Ectodermal cell (in vitro differentiated cells): ENCODE results near the gene ARHGAP25.

Experiments used
- H3K27ac ChIP-seq: 2 replicates; pipeline ENCODE4 v1.7.0; 2013; ENCODE audit warnings: mild to moderate bottlenecking, low read depth, low read length; ENCODE audit not compliant: insufficient read depth, poor library complexity, severe bottlenecking
- H3K27me3 ChIP-seq: 2 replicates; pipeline ENCODE4 v1.7.0; 2013; ENCODE audit warnings: mild to moderate bottlenecking, low read length; ENCODE audit not compliant: insufficient read depth, control insufficient read depth, poor library complexity, severe bottlenecking
- H3K36me3 ChIP-seq: one replicate; pipeline ENCODE4 v1.7.0; 2013; ENCODE audit warnings: low read length; ENCODE audit not compliant: control insufficient read depth, insufficient read depth
- H3K4me1 ChIP-seq: one replicate; pipeline ENCODE4 v1.7.0; 2013; ENCODE audit warnings: low read length; ENCODE audit not compliant: control insufficient read depth, insufficient read depth
- H3K4me3 ChIP-seq: 2 replicates; pipeline ENCODE4 v1.7.0; 2013; ENCODE audit warnings: low read depth, low read length, control low read depth; ENCODE audit not compliant: insufficient read depth
- H3K9me3 ChIP-seq: 2 replicates; pipeline ENCODE4 v1.7.0; 2013; ENCODE audit warnings: mild to moderate bottlenecking, low read length, moderate library complexity; ENCODE audit not compliant: control insufficient read depth
- WGBS, 2 experiments: methylation state at CpG; one replicate each; pipeline ENCODE4 v1.1.7; 2013; ENCODE audit warnings: missing lambda C conversion rate in 2 of 2; 5-methylcytosine and 5-hydroxymethylcytosine counted together

Gene ARHGAP25

GRCh38 chr2:68764806-68765311 is 30.2 kb downstream of the ARHGAP25 start:
- no peak overlapping the region for H3K27ac ChIP-seq
- H3K36me3 ChIP-seq: no peaks in the 10 kb centered on the region
- 90 to 92% methylated on average over 5 of the region's 5 CpGs for WGBS, 2 experiments
- no peaks in the 10 kb centered on the region for H3K27me3 ChIP-seq
- H3K4me1 ChIP-seq: no peaks in the 10 kb centered on the region
- no peak overlapping the region for H3K4me3 ChIP-seq
- H3K9me3 ChIP-seq: no peaks in the 10 kb centered on the region

- WGBS, 2 experiments: 77 to 83% methylated on average over 3 to 4 of the region's 4 CpGs
- Histone ChIP-seq H3K4me1 (no peaks in the 10 kb centered on the region), H3K36me3 (no peaks in the 10 kb centered on the region), H3K27ac (no peak overlapping the region), H3K27me3 (no peaks in the 10 kb centered on the region), H3K9me3 (no peaks in the 10 kb centered on the region), H3K4me3 (no peak overlapping the region)
Observed at GRCh38 chr2:68765739-68766375, 31.2 kb downstream of the ARHGAP25 start.

GRCh38 chr2:68766376-68766845 is 31.8 kb downstream of the ARHGAP25 start:
- no peak overlapping the region for H3K27ac ChIP-seq
- WGBS, 2 experiments: 80 to 82% methylated on average over 5 of the region's 5 CpGs

GRCh38 chr2:68767031-68767961 is 32.7 kb downstream of the ARHGAP25 start:
- WGBS, 2 experiments: 92% methylated on average over 19 of the region's 19 CpGs

More at GRCh38 chr2:68766376-68766845, 31.8 kb downstream of the ARHGAP25 start:
- no peaks in the 10 kb centered on the region for H3K4me1 ChIP-seq
- no peaks in the 10 kb centered on the region for H3K27me3 ChIP-seq
- no peaks in the 10 kb centered on the region for H3K9me3 ChIP-seq
- no peaks in the 10 kb centered on the region for H3K36me3 ChIP-seq
- no peak overlapping the region for H3K4me3 ChIP-seq

GRCh38 chr2:68767996-68768395 is 33.4 kb downstream of the ARHGAP25 start:
- Histone ChIP-seq H3K4me1 (no peaks in the 10 kb centered on the region), H3K27me3 (no peaks in the 10 kb centered on the region), H3K27ac (no peak overlapping the region), H3K36me3 (no peaks in the 10 kb centered on the region), H3K9me3 (no peaks in the 10 kb centered on the region), H3K4me3 (no peak overlapping the region)
- 98% methylated on average over 4 of the region's 4 CpGs for WGBS, 2 experiments

More at GRCh38 chr2:68767031-68767961, 32.7 kb downstream of the ARHGAP25 start:
- no peaks in the 10 kb centered on the region for H3K36me3 ChIP-seq
- no peak overlapping the region for H3K27ac ChIP-seq
- no peaks in the 10 kb centered on the region for H3K4me1 ChIP-seq
- no peak overlapping the region for H3K4me3 ChIP-seq
- no peaks in the 10 kb centered on the region for H3K9me3 ChIP-seq
- no peaks in the 10 kb centered on the region for H3K27me3 ChIP-seq

GRCh38 chr2:68768461-68768860 is 33.9 kb downstream of the ARHGAP25 start:
- Histone ChIP-seq H3K27me3 (no peaks in the 10 kb centered on the region), H3K4me1 (no peaks in the 10 kb centered on the region), H3K36me3 (no peaks in the 10 kb centered on the region), H3K27ac (no peak overlapping the region), H3K9me3 (no peaks in the 10 kb centered on the region), H3K4me3 (no peak overlapping the region)
- WGBS, 2 experiments: 88 to 92% methylated on average over 3 of the region's 3 CpGs

GRCh38 chr2:68768951-68769350 is 34.3 kb downstream of the ARHGAP25 start:
- Histone ChIP-seq H3K36me3 (no peaks in the 10 kb centered on the region), H3K27ac (no peak overlapping the region), H3K9me3 (no peaks in the 10 kb centered on the region), H3K4me3 (no peak overlapping the region), H3K4me1 (no peaks in the 10 kb centered on the region), H3K27me3 (no peaks in the 10 kb centered on the region)

GRCh38 chr2:68769586-68770270 is 35.1 kb downstream of the ARHGAP25 start:
- no peak overlapping the region for H3K27ac ChIP-seq
- H3K4me1 ChIP-seq: no peaks in the 10 kb centered on the region

GRCh38 chr2:68770271-68771111 is 35.9 kb downstream of the ARHGAP25 start:
- no peak overlapping the region for H3K4me3 ChIP-seq
- no peaks in the 10 kb centered on the region for H3K4me1 ChIP-seq
- no peaks in the 10 kb centered on the region for H3K9me3 ChIP-seq
- H3K36me3 ChIP-seq: no peaks in the 10 kb centered on the region
- 95% methylated on average over 6 of the region's 6 CpGs for WGBS, 2 experiments
- no peak overlapping the region for H3K27ac ChIP-seq
- H3K27me3 ChIP-seq: no peaks in the 10 kb centered on the region

More at GRCh38 chr2:68769586-68770270, 35.1 kb downstream of the ARHGAP25 start:
- WGBS, 2 experiments: 86 to 87% methylated on average over 6 of the region's 6 CpGs
- no peak overlapping the region for H3K4me3 ChIP-seq
- H3K9me3 ChIP-seq: no peaks in the 10 kb centered on the region
- H3K27me3 ChIP-seq: no peaks in the 10 kb centered on the region
- no peaks in the 10 kb centered on the region for H3K36me3 ChIP-seq
